GM10266 (cell line): ENCODE data around the gene KDM5A.

Experiments
- DNase-seq: peaks from one replicate; pipeline ENCODE4 v3.0.0; 2012; ENCODE audit errors: extremely low spot score
- CTCF ChIP-seq: IDR thresholded peaks from 2 replicates; pipeline ENCODE4 v1.5.1; 2012; ENCODE audit warnings: mild to moderate bottlenecking, low read depth; ENCODE audit not compliant: control insufficient read depth, insufficient read depth; ENCODE audit errors: missing control alignments

Gene KDM5A

GRCh38 chr12:234891-235415 is 154.2 kb downstream of the KDM5A start:
- TF ChIP-seq CTCF: no peak
- no peak for DNase-seq

GRCh38 chr12:234019-234418 is 155.1 kb downstream of the KDM5A start:
- DNase-seq: no peak
- TF ChIP-seq CTCF: no peak

- DNase-seq: no peak
- TF ChIP-seq CTCF: no peak
Measured at GRCh38 chr12:233615-233968, 155.5 kb downstream of the KDM5A start.

- no peak for TF ChIP-seq CTCF
- DNase-seq: no peak
Measured at GRCh38 chr12:232731-233614, 156.1 kb downstream of the KDM5A start.

GRCh38 chr12:230925-231671 is 158.0 kb downstream of the KDM5A start:
- DNase-seq: no peak
- no peak for TF ChIP-seq CTCF
